NOMO-1 treated with dmso at 0.1 percent for 144 hours (cell line): ENCODE data around the gene GNPTG.
A peak's percentile ranks its signal among the peaks of the same experiment; 100 is the strongest.

Source experiments
- DNase-seq: peaks from one replicate; lab custom pipeline; 2025; ENCODE audit not compliant: unreplicated experiment; lab: John Stamatoyannopoulos, UW

Gene GNPTG

GRCh38 chr16:1351582-1352362 lies at the start of gene GNPTG, which contains the start of gene TSR3:
Gene GNPTG (plus strand): TSS chr16:1351931. CDS start chr16:1351966, 35 bp downstream.
Gene TSR3 (minus strand): TSS chr16:1351878. CDS start chr16:1351804, 74 bp downstream.
- DNase-seq = peak; percentile 48

GRCh38 chr16:1305823-1306222 lies 45.9 kb upstream of the GNPTG start:
- no peak for DNase-seq

GRCh38 chr16:1306334-1306733 lies 45.4 kb upstream of the GNPTG start:
- DNase-seq = no peak

GRCh38 chr16:1308036-1308976 lies 43.4 kb upstream of the GNPTG start:
- DNase-seq = peak; percentile 62

- DNase-seq = peak; percentile 91
Measured at GRCh38 chr16:1308977-1309885, 42.5 kb upstream of the GNPTG start, which contains the start of gene UBE2I. Gene UBE2I (plus strand): TSS chr16:1309636. CDS start chr16:1314031, 4,395 bp downstream.

- no peak for DNase-seq
Measured at GRCh38 chr16:1309888-1310831, 41.6 kb upstream of the GNPTG start.

GRCh38 chr16:1310832-1311200 lies 40.9 kb upstream of the GNPTG start:
- DNase-seq = no peak

GRCh38 chr16:1311212-1311737 lies 40.5 kb upstream of the GNPTG start:
- no peak for DNase-seq

- no peak for DNase-seq
Measured at GRCh38 chr16:1311738-1312466, 39.8 kb upstream of the GNPTG start.

- no peak for DNase-seq
Measured at GRCh38 chr16:1312467-1312816, 39.3 kb upstream of the GNPTG start.

- no peak for DNase-seq
Measured at GRCh38 chr16:1312903-1313302, 38.8 kb upstream of the GNPTG start.

- DNase-seq = no peak
Measured at GRCh38 chr16:1313721-1314369, 37.9 kb upstream of the GNPTG start.

- DNase-seq = no peak
Measured at GRCh38 chr16:1314399-1315068, 37.2 kb upstream of the GNPTG start.

- DNase-seq = no peak
Measured at GRCh38 chr16:1315081-1316032, 36.4 kb upstream of the GNPTG start.

- no peak for DNase-seq
Measured at GRCh38 chr16:1316033-1316405, 35.7 kb upstream of the GNPTG start.

- DNase-seq = no peak
Measured at GRCh38 chr16:1317479-1318267, 34.1 kb upstream of the GNPTG start.
